ENCODE results near the gene AMFR. TPM values are rescaled to one million over a fixed set of nuclear protein-coding genes. Genes with fewer than 3 reads are reported as not detected.

Gene AMFR
- total and polyA plus RNA-seq, 8 donors = 29.2 to 64.2 (median 47.3) TPM

DNA sequence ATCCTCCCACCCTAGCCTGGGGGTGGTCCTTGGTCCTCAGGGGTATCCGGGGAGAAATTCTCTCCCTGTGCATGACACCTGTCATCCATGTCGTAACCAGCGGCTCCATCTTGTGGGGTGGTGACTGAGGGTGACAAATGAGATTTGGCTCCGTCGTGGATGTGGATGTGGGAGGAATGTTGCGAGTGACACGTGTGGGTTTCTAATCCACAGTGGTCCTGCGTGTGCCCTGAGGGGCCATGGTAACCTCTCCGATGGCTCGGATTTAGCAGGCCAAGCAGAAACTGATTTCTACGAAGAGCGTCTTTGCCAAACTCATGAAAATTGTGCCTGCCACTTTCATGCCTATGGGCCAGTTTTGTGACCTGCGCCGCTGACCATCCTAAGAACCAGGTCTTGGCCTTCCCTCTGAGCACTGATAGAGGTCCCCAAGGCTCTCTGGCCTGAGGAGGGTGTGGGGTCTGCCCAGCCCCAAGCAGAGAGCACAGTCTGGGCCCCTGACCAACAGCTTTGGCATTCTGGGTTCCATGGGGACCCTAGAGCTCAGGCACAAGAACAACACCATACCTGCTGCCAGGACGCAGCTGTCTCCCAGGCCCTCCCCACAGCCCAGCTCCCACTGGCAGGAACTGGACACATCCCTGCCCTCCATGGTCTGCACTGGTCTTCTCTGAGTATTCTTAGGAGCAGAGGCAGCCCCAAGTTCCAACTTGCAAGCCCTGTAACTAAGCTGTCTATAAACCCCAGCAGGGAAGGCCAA, 79.0 kb downstream of the AMFR start:
- no peak overlapping the region for H3K27ac ChIP-seq
- 88 to 89% methylated on average over 15 of the region's 15 CpGs for WGBS, 2 donors
- FAIRE-seq (no peak), ATAC-seq (no peak), DNase-seq (peak in 2 of 6 donors; percentile 3 to 36)
- H3K9me3 ChIP-seq = no peaks in the 10 kb centered on the region
- no peaks in the 10 kb centered on the region for H3K4me1 ChIP-seq
- no peaks in the 10 kb centered on the region for H3K27me3 ChIP-seq
- intact Hi-C loops (cut with DNase I) = no loop called here
- H3K4me3 ChIP-seq = no peak overlapping the region
- no peaks in the 10 kb centered on the region for H3K36me3 ChIP-seq
- TF ChIP-seq, protein P1, sequence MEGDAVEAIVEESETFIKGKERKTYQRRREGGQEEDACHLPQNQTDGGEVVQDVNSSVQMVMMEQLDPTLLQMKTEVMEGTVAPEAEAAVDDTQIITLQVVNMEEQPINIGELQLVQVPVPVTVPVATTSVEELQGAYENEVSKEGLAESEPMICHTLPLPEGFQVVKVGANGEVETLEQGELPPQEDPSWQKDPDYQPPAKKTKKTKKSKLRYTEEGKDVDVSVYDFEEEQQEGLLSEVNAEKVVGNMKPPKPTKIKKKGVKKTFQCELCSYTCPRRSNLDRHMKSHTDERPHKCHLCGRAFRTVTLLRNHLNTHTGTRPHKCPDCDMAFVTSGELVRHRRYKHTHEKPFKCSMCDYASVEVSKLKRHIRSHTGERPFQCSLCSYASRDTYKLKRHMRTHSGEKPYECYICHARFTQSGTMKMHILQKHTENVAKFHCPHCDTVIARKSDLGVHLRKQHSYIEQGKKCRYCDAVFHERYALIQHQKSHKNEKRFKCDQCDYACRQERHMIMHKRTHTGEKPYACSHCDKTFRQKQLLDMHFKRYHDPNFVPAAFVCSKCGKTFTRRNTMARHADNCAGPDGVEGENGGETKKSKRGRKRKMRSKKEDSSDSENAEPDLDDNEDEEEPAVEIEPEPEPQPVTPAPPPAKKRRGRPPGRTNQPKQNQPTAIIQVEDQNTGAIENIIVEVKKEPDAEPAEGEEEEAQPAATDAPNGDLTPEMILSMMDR (IDR thresholded peaks at IDR 0.05) = no peak

DNA sequence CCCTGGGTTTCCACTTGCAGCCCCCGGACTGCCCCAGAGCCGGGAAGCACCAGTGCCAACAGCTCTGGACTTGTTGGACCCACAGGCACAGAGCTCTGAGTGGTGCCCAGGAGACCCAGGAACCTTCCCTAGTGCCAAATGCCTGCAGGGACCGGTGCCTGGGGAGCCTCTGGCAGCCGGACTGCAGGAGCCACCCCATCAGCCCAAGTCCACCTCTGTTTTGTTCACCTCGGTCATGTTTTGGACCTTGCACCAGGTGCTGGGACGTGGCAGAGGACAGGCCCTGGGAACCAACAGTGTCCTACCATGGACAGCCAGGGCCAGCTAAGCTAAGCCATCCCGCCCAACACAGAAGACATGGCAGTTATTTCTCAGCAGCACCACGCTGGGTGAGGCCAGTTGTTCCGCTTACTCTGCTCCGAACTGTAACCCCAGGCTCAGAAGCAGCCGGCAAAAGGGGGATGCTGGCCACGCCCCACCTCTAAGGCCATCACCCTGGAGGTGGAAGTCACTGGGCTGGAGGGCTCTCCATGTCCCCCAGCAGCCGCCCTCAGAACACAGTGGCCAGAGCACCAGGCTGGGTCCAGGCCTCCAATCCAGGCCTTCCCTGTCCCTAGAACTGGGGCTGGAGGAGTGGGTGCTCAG, 79.8 kb downstream of the AMFR start:
- FAIRE-seq (no peak), DNase-seq (peak in 3 of 6 donors; percentile 4 to 40 (median 30)), ATAC-seq (peak in 1 of 4 donors; percentile 5)
- no peaks in the 10 kb centered on the region for H3K27me3 ChIP-seq
- H3K36me3 ChIP-seq = no peaks in the 10 kb centered on the region
- no peaks in the 10 kb centered on the region for H3K4me1 ChIP-seq
- intact Hi-C loops (cut with DNase I) = no loop called here
- no peak overlapping the region for H3K27ac ChIP-seq
- no peaks in the 10 kb centered on the region for H3K9me3 ChIP-seq
- TF ChIP-seq, protein P1 (IDR thresholded peaks at IDR 0.05) = no peak
- no peak overlapping the region for H3K4me3 ChIP-seq
- WGBS, 2 donors = 84 to 87% methylated on average over 13 of the region's 13 CpGs

DNA sequence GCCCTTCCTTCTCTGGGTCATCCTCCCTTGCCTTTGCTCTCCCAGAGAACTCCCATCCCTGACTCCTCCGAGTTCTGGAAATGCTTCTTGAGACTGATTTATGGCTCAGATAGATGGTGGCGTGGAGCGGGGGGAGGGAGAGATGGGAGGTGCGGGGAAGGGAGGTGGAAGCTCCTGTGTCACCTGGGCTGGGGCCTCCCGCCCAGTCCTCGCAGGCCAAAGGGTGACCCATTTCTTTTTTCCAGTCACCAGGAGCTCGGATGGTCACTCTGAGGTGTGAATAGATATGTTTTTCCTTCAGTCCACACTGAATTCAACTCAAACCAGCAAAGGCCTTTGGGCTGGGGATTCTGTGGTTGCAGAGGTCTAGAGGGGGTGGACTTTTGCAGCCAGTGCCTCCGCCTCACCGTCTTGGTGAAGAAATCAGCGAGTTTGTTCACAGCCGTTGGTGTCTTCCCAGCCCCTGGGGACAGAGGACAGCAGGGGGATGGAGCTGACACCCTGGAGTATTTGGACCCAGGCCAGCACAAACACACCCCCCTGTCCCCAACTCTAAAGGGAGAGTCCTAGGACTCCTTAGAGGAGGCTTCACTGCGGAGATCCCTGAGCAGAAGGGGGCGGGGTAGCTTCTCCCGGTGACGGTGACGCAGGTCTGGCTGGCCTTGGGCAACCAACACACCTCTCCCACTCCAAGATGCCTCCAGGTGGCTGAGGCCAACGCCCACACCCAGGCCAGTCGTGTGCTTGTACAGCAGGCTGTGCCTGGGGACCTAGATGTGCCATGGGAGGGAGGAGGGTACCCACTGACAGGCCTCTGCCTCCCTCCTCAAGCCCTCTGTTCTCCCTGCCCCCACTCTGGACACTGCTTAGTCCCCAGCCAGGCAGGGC, 80.6 kb downstream of the AMFR start:
- intact Hi-C loops (cut with DNase I) = no loop called here
- TF ChIP-seq, protein P1 (IDR thresholded peaks at IDR 0.05) = no peak
- no peaks in the 10 kb centered on the region for H3K27me3 ChIP-seq
- no peaks in the 10 kb centered on the region for H3K9me3 ChIP-seq
- WGBS, 2 donors = 62 to 65% methylated on average over 18 of the region's 18 CpGs
- no peak overlapping the region for H3K4me3 ChIP-seq
- ATAC-seq (peak; percentile 36 to 82 (median 66)), DNase-seq (peak in 5 of 6 donors; percentile 19 to 74 (median 57)), FAIRE-seq (no peak)
- no peak overlapping the region for H3K27ac ChIP-seq
- H3K36me3 ChIP-seq = no peaks in the 10 kb centered on the region
- no peaks in the 10 kb centered on the region for H3K4me1 ChIP-seq

DNA sequence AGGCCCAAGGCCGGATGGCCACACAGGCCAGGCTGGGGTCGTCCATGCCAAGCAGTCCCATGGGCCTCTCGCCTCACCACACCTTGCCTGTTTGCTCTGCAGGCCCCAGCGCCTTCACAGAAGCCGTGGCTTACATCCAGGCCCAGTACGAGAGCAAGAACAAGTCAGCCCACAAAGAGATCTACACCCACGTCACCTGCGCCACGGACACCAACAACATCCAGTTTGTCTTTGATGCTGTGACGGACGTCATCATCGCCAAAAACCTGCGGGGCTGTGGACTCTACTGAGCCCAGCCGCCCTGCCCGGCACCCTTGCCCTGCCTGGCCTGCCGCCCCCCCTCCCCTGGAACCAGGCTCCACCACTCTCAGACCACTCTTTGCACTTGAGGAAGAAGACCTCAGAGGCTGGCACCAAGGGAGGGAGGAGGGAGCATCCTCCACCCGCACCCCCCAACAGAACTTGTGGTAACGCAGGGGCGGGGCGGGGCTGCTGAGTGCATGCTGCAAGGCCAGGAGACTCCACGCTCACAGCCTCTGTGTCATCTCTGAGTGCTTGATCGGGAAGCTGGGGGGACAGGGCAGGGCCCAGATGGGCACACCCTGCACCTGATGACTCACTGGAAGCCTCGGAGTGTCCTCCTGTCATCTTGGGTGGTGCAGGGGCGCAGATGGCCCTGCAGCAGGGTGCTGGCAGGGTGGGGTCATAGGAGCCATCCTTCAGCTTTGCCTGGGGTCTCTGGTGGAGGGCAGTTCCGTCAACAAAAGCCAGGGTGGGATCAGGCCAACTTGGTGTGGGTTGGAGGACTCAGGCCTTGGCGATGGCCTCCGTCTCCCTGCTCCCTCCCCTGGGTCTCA, 81.5 kb downstream of the AMFR start:
- 88 to 92% methylated on average over 27 of the region's 27 CpGs for WGBS, 2 donors
- DNase-seq (peak in 2 of 6 donors; percentile 12 to 58), FAIRE-seq (no peak), ATAC-seq (no peak)
- no peak overlapping the region for H3K27ac ChIP-seq
- TF ChIP-seq, protein P1 (IDR thresholded peaks at IDR 0.05) = no peak
- H3K4me1 ChIP-seq = no peaks in the 10 kb centered on the region
- no peaks in the 10 kb centered on the region for H3K9me3 ChIP-seq
- H3K27me3 ChIP-seq = no peaks in the 10 kb centered on the region
- intact Hi-C loops (cut with DNase I) = no loop called here
- H3K4me3 ChIP-seq = no peak overlapping the region
- H3K36me3 ChIP-seq = no peaks in the 10 kb centered on the region
